H9 (cell line): ENCODE data around the gene RRBP1. TPM values are rescaled to one million over a fixed set of nuclear protein-coding genes. Genes with fewer than 3 reads are reported as not detected.

Experiments used
- DNase-seq: peaks from one replicate; pipeline ENCODE4 v3.0.0-alpha.2; 2017
- H2AFZ ChIP-seq: one replicate; pipeline ENCODE4 v1.6.1; 2013; ENCODE audit warnings: mild to moderate bottlenecking, low read length, control low read depth, moderate library complexity
- H2AK5ac ChIP-seq: 2 replicates; pipeline ENCODE4 v1.6.1; 2013; ENCODE audit warnings: low read length, control low read depth, mixed read lengths; ENCODE audit not compliant: insufficient read length
- H2BK120ac ChIP-seq: one replicate; pipeline ENCODE4 v1.6.1; 2013; ENCODE audit warnings: low read depth, mild to moderate bottlenecking, low read length, control low read depth, inconsistent platforms; ENCODE audit not compliant: poor library complexity, severe bottlenecking
- H2BK12ac ChIP-seq: 2 replicates; pipeline ENCODE4 v1.6.1; 2013; ENCODE audit warnings: low read length, control low read depth, mixed read lengths, low read depth; ENCODE audit not compliant: insufficient read length
- H2BK15ac ChIP-seq: 2 replicates; pipeline ENCODE4 v1.6.1; 2013; ENCODE audit warnings: low read depth, low read length, control low read depth
- H2BK20ac ChIP-seq: one replicate; pipeline ENCODE4 v1.6.1; 2013; ENCODE audit warnings: low read depth, mild to moderate bottlenecking, low read length, control low read depth, inconsistent platforms; ENCODE audit not compliant: poor library complexity, severe bottlenecking
- H2BK5ac ChIP-seq: 2 replicates; pipeline ENCODE4 v1.6.1; 2013; ENCODE audit warnings: low read length, control low read depth, mixed read lengths; ENCODE audit not compliant: insufficient read length
- H3K14ac ChIP-seq: 2 replicates; pipeline ENCODE4 v1.6.1; 2013; ENCODE audit warnings: low read length, control low read depth; ENCODE audit not compliant: insufficient read depth
- H3K18ac ChIP-seq: 2 replicates; pipeline ENCODE4 v1.6.1; 2013; ENCODE audit warnings: low read depth, mild to moderate bottlenecking, mixed read lengths, low read length, control low read depth; ENCODE audit not compliant: insufficient read length
- H3K23ac ChIP-seq: 2 replicates; pipeline ENCODE4 v1.6.1; 2013; ENCODE audit warnings: low read length, control low read depth, mixed read lengths, low read depth; ENCODE audit not compliant: insufficient read length
- H3K23me2 ChIP-seq: 2 replicates; pipeline ENCODE4 v1.6.1; 2013; ENCODE audit warnings: low read depth, mild to moderate bottlenecking, mixed read lengths, low read length, control low read depth; ENCODE audit not compliant: insufficient read length, poor library complexity, severe bottlenecking
- H3K27ac ChIP-seq: 2 replicates; pipeline ENCODE4 v1.5.1; 2013; ENCODE audit warnings: low read length, control low read depth, mixed read lengths, low read depth; ENCODE audit not compliant: insufficient read length
- H3K27me3 ChIP-seq: 2 replicates; pipeline ENCODE4 v1.6.1; 2013; ENCODE audit warnings: low read length, control low read depth, inconsistent platforms; ENCODE audit not compliant: insufficient read depth
- H3K4ac ChIP-seq: 2 replicates; pipeline ENCODE4 v1.6.1; 2013; ENCODE audit warnings: low read depth, mild to moderate bottlenecking, control low read depth, inconsistent platforms, low read length, moderate library complexity
- H3K4me1 ChIP-seq: 2 replicates; pipeline ENCODE4 v1.6.1; 2013; ENCODE audit warnings: low read length, control low read depth, inconsistent platforms; ENCODE audit not compliant: insufficient read depth
- H3K4me2 ChIP-seq: 2 replicates; pipeline ENCODE4 v1.6.1; 2013; ENCODE audit warnings: low read length, control low read depth, mixed read lengths; ENCODE audit not compliant: insufficient read length, insufficient read depth
- H3K56ac ChIP-seq: 2 replicates; pipeline ENCODE4 v1.6.1; 2013; ENCODE audit warnings: low read depth, mild to moderate bottlenecking, mixed read lengths, low read length, control low read depth; ENCODE audit not compliant: insufficient read length
- H3K79me1 ChIP-seq: 2 replicates; pipeline ENCODE4 v1.6.1; 2013; ENCODE audit warnings: low read depth, mild to moderate bottlenecking, moderate library complexity, low read length, control low read depth, inconsistent platforms; ENCODE audit not compliant: insufficient read depth, poor library complexity, severe bottlenecking
- H3K79me2 ChIP-seq: 2 replicates; pipeline ENCODE4 v1.6.1; 2013; ENCODE audit warnings: low read length, control low read depth, inconsistent platforms; ENCODE audit not compliant: insufficient read depth
- H3K9ac ChIP-seq: 2 replicates; pipeline ENCODE4 v1.6.1; 2013; ENCODE audit warnings: low read length, control low read depth, mixed read lengths; ENCODE audit not compliant: insufficient read length; ENCODE audit errors: extremely low read depth
- H3K9me3 ChIP-seq: one replicate; pipeline ENCODE4 v1.6.1; 2013; ENCODE audit warnings: low read depth, low read length, inconsistent platforms; ENCODE audit not compliant: control insufficient read depth
- H3T11ph ChIP-seq: one replicate; pipeline ENCODE4 v1.6.1; 2013; ENCODE audit warnings: mild to moderate bottlenecking, low read length, control low read depth, inconsistent platforms
- H4K20me1 ChIP-seq: one replicate; pipeline ENCODE4 v1.6.1; 2013; ENCODE audit not compliant: control insufficient read depth, insufficient read length, insufficient read depth
- H4K5ac ChIP-seq: 2 replicates; pipeline ENCODE4 v1.6.1; 2013; ENCODE audit warnings: low read depth, mild to moderate bottlenecking, mixed read lengths, low read length, control low read depth; ENCODE audit not compliant: insufficient read length
- H4K8ac ChIP-seq: replicated peaks from 2 replicates; pipeline ENCODE4 v1.6.1; 2013; ENCODE audit warnings: low read length, control low read depth, mixed read lengths, low read depth; ENCODE audit not compliant: insufficient read length
- H4K91ac ChIP-seq: 2 replicates; pipeline ENCODE4 v1.6.1; 2013; ENCODE audit warnings: low read depth, mild to moderate bottlenecking, moderate library complexity, mixed read lengths, low read length, control low read depth; ENCODE audit not compliant: insufficient read length
- H3K27ac Mint-ChIP-seq, 3 experiments: 2 replicates in 2 of 3; 3 replicates in 1 of 3; pipeline ENCODE4 v1.8.0; 2020 to 2021; ENCODE audit warnings: mixed read lengths in 3 of 3, mild to moderate bottlenecking in 1 of 3, moderate library complexity in 1 of 3
- H3K27me3 Mint-ChIP-seq: 2 replicates; pipeline ENCODE4 v1.8.0; 2021; ENCODE audit warnings: low read depth, mild to moderate bottlenecking, moderate library complexity, mixed read lengths
- H3K36me3 Mint-ChIP-seq, 3 experiments: 2 replicates in 2 of 3; 3 replicates in 1 of 3; pipeline ENCODE4 v1.8.0; 2020 to 2021; ENCODE audit warnings: low read depth in 3 of 3, mixed read lengths in 3 of 3; ENCODE audit not compliant: insufficient read depth in 1 of 3
- H3K4me1 Mint-ChIP-seq, 2 experiments: 2 replicates each; pipeline ENCODE4 v1.8.0; 2020; ENCODE audit warnings: mixed read lengths in 2 of 2
- H3K4me3 Mint-ChIP-seq, 2 experiments: 2 replicates in 1 of 2; 3 replicates in 1 of 2; pipeline ENCODE4 v1.8.0; 2020 to 2021; ENCODE audit warnings: mild to moderate bottlenecking in 2 of 2, mixed read lengths in 2 of 2, moderate library complexity in 1 of 2
- H3K9me3 Mint-ChIP-seq, 2 experiments: 2 replicates in 1 of 2; 3 replicates in 1 of 2; pipeline ENCODE4 v1.8.0; 2020; ENCODE audit warnings: mild to moderate bottlenecking in 2 of 2, mixed read lengths in 2 of 2, moderate library complexity in 1 of 2
- CTCF ChIP-seq: fragments of 200-600 bp; sonication (generic); conservative IDR thresholded peaks from 3 replicates; pipeline ENCODE4 v1.8.0; 2021; ENCODE audit warnings: antibody characterized with exemption, mild to moderate bottlenecking
- WGBS: extraction: QIAGEN DNeasy Blood & Tissue Kit; methylation state at CpG from one replicate; pipeline ENCODE4 v1.1.7; 2013; ENCODE audit warnings: missing lambda C conversion rate, low lambda C conversion rate, mixed read lengths; ENCODE audit not compliant: insufficient read length; ENCODE audit errors: extremely low coverage; 5-methylcytosine and 5-hydroxymethylcytosine counted together
- total RNA-seq: library from RNA; stranded (reverse); gene quantifications from 2 replicates; pipeline ENCODE4 v1.2.1, GENCODE V29; 2021

RRBP1 gene
- total RNA-seq, 1 experiment from 2014 or later = 97.8 TPM

GRCh38 chr20:17693444-17694001, 11.5 kb upstream of the RRBP1 start:
- Mint-ChIP-seq H3K27ac (no peak overlapping the region; a peak in 1 of 7 replicates), H3K4me3 (peak overlapping the region in 1 of 2 experiments; percentile 4; a peak in 1 of 5 replicates), H3K4me1 (peaks cover 10% of the 10 kb centered on the region in 2 experiments), H3K27me3 (peaks cover 17% of the 10 kb centered on the region), H3K36me3 (peaks cover 0 to 3% (median 2%) of the 10 kb centered on the region in 3 experiments; a peak in 3 of 7 replicates), H3K9me3 (peaks cover 0 to 7% of the 10 kb centered on the region in 2 experiments; a peak in 3 of 5 replicates)
- H2BK20ac ChIP-seq = no peak overlapping the region
- H4K5ac ChIP-seq = no peak overlapping the region
- no peaks in the 10 kb centered on the region for H3K79me1 ChIP-seq
- no peak overlapping the region for H2BK15ac ChIP-seq
- peaks cover 8% of the 10 kb centered on the region; the same call in 1 of the 2 replicates for H3K4me1 ChIP-seq
- no peak overlapping the region for H3K4ac ChIP-seq
- H2BK5ac ChIP-seq = no peak overlapping the region
- no peak overlapping the region for H3K9ac ChIP-seq
- H3K56ac ChIP-seq = no peak overlapping the region
- H3K79me2 ChIP-seq = no peaks in the 10 kb centered on the region
- H2BK120ac ChIP-seq = no peak overlapping the region
- H3K23me2 ChIP-seq = no peaks in the 10 kb centered on the region
- no peaks in the 10 kb centered on the region for H3K9me3 ChIP-seq
- no CpG with 5 or more reads among the region's 18 CpGs for WGBS
- DNase-seq = no peak
- no peak overlapping the region for H2AK5ac ChIP-seq
- no peak overlapping the region for H3T11ph ChIP-seq
- no peak overlapping the region for H4K8ac ChIP-seq
- peak overlapping the region; percentile 34 for H2AFZ ChIP-seq
- H3K14ac ChIP-seq = no peak overlapping the region
- TF ChIP-seq CTCF = no peak
- no peaks in the 10 kb centered on the region for H3K27me3 ChIP-seq
- no peak overlapping the region for H4K91ac ChIP-seq
- H2BK12ac ChIP-seq = no peak overlapping the region
- H3K23ac ChIP-seq = no peak overlapping the region
- H3K27ac ChIP-seq = no peak overlapping the region
- no peaks in the 10 kb centered on the region for H4K20me1 ChIP-seq
- H3K18ac ChIP-seq = no peak overlapping the region
- peak overlapping the region; percentile 5 for H3K4me2 ChIP-seq
